GM19372 (cell line): Measurements from ENCODE around the gene MPV17L2.
A peak's percentile ranks its signal among the peaks of the same experiment; 100 is the strongest.
"Not testable (repeated sequence)": the region's sequence is repeated elsewhere in the genome, so short reads cannot be mapped to it uniquely, and the experiment has no call there.

Experiments used
- ATAC-seq: cut with Tn5 transposase; IDR thresholded peaks from one replicate; pipeline ENCODE4 v1.9.1; 2021; ENCODE audit warnings: mild to moderate bottlenecking, low read depth, moderate library complexity; ENCODE audit not compliant: unreplicated experiment

The MPV17L2 gene

DNA sequence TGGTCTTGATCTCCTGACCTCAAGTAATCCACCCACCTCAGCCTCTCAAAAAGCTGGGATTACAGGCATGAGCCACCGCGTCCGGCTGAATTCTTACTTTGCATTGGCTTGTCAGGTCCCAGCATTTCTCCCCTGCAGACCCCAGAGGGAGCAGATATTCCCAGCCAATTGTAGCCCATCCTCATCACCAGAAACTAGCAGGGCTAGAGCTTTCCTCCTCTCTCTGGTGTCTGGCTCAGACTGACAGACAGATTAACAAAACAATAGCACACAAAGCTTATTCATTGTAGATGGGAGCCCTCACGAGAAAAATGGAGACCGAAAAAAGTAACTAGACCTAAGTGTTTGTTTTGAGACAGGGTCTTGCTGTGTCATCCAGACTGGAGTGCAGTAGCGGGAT is 7.5 kb upstream of the MPV17L2 start:
- no peak for ATAC-seq

DNA sequence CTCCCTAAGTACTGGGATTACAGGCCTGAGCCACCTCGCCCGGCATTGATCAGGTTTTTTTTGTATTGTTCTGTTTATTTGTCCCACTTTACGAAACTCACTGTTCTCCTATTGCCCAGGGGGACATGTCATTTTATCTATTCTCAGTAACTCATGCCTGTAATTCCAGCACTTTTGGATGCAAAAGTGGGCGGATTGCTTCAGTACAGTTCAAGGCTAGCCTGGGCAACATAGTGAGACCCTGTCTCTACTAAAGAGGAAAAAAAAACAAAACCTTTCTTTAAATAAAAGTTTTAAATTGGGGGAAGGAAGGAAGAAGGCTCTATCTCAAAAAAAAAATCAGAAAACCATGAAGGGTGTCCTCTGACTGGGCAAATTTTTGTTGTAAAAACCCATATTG is 2.7 kb upstream of the MPV17L2 start:
- ATAC-seq: no peak

DNA sequence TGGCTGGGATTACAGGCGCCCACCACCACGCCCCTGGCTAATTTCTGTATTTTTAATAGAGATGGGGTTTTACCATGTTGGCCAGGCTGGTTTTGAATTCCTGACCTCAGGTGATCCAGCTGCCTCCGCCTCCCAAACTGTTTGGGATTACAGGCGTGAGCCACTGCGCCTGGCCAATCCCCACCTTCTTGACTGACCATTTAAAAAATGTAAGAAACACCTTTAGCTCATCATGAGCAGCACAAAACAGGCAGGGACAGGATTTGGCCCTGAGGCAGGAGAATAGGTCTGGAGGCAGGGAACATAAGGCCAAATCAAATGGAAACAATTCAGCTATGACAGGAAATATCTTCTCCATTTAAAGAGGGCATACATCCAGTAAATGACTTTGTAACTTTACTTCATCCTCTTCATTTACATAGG is 1.4 kb upstream of the MPV17L2 start:
- no peak for ATAC-seq

DNA sequence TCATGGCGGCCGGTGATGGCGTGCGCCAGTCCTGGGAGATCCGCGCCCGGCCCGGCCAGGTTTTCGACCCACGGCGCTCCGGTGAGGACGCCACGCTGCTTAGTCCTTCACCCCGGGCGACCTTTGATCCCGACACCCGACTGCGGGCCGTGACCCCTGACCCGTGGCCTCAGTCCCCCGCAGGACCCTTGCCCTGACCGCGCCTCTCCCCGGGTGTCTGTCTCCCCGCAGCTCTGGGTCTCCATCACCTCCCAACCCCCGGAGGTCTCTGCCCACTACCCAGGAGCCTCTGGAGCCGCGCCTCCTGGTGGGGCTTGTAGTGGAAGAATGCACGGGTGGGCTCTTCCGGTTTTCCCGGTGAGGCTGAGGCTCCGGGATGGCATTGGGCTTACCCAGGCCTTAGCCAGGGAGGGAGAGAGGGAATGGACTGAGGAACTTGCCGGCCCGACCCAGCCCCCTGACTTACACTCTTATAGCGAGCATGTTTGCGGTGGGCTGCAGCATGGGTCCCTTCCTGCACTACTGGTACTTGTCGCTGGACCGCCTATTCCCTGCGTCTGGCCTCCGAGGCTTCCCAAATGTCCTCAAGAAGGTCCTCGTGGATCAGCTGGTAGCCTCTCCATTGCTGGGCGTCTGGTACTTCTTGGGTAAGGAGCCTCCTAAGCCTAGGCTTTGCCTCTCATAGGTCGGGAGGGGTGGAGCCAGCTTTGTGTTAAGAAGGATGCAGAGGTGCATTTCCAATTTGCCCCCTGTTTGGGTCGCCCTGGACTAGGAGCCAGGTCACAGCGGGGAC is 566 bp downstream of the MPV17L2 start:
- ATAC-seq: peak; percentile 1

DNA sequence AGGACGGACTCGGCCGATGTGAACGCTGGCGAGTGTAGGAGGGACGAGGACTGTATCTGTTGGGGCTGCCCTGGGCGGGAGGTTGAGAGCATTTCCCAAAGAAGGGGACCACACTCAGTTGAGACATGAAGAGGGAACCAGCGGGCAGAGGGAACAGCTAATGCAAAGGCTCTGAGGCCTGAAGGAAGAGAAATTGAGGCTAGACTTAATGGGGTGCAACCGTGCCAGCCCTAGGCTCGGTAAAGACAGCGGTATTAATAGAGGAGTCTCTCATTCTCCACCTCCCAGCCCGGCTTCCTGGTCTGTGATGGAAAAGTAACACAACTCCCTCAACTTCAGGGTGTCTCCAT is 1.1 kb downstream of the MPV17L2 start:
- no peak for ATAC-seq

DNA sequence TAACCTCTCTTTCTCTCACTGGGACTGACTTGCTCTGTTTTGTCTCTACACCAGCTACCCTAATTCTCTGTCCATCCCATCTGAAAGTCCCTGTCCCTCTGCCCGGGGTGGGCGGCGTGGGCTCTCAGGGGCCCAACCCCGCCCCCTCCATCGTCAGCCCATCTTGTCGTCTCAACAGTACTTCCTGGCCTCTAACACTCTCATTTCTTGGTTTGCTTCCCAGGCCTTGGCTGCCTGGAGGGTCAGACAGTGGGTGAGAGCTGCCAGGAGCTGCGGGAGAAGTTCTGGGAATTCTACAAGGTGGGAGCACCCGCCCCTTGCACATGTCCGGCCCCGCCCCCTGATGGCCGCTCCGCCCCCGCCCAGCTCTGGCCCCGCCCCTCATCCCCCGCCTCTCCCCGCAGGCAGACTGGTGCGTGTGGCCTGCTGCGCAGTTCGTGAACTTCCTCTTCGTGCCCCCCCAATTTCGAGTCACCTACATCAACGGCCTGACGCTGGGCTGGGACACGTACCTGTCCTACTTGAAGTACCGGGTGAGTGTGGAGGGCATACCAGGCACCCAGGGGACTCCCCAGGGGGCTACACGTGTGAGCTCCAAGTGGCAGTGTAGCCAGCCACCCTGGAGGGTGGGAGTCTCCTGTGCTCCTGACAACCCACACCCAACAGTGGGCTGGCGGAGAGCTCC is 1.7 kb downstream of the MPV17L2 start:
- no peak for ATAC-seq

DNA sequence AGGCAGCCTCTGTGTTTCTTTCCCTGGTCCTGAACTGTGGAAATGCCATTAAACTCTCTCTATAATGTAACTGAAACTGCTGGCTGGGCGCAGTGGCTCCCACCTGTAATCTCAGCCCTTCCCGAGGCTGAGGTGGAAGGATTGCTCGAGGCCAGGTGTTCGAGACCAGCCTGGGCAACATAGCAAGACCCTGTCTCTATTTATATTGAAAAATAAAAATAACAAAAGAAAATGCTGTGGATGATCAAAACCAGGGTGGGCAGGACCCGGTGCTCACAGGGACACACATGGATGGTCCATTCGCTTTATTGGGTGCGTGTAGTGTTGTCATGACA is 3.5 kb downstream of the MPV17L2 start:
- no peak for ATAC-seq

DNA sequence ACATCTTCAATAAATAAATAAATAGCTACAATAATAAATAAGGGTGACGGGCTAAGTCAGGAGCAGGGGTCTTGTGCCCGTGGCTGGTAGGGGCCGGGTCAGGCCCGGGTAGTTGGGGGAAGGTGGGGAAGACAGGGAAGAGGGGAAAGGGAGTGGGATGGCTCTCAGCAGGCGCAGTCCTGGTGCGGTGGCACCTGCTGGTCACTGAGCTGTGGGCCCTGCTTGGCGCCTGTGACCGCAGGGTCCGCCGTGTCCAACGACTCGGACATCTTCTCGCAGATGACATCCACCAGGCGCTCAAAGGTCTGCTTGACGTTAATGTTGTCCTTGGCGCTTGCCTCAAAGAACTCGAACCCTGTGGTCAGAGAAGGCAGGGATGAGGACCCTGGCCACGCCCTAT is 4.3 kb downstream of the MPV17L2 start:
- no peak for ATAC-seq

DNA sequence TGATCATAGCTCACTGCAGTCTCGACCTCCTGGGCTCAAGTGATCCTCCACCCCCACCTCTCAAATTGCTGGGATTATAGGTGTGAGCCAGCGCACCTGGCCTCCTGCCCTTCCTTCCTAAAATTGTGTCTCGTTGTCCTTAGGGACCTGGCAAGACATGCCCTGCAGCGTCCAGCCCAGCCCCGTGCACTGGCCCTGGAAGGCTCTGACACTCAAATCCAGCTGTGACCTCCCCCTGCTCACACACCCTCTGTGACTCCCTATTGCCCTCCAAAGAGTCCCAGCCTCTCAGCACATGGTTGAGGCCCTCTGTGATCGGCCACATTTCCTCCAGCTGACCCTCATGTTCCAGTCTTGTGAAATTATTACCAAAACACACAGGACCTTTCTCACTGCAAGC is 4.9 kb downstream of the MPV17L2 start:
- ATAC-seq: no peak

DNA sequence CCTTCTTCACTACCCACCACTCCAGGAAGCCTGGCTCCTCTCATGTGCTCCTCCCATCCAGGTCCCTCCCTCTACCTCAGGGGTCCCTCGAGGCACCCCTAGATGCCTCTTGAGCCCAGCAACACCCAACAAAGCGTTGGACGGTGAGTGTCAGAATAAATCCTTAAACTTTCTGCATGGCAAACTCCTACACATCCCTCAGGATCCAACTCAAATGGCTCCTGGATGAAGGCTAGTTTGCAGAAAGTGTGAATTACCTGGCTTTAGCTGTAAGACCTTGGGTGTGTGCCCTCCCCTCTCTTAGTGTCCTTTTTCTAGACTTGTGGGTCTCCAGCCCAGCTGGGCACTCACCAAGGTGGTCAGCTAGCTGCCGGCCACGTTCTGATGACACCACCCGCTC is 5.4 kb downstream of the MPV17L2 start:
- no peak for ATAC-seq

DNA sequence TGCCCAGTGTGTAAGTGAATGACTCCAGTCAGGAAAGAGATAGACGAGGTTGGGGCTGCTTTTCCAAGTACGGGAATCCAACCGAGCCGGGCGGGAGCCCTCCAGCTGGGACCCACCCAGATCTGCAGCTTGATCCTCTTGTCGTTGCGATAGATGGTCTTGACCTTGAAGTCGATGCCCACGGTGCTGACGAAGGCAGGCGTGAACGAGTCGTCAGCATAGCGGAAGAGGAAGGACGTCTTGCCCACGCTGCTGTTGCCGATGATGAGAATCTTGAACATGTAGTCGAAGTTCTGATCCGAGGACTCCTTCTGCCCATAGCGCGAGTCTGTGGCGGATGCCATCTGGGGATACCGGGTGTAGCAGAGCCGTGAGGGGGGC is 9.4 kb downstream of the MPV17L2 start:
- ATAC-seq: no peak

DNA sequence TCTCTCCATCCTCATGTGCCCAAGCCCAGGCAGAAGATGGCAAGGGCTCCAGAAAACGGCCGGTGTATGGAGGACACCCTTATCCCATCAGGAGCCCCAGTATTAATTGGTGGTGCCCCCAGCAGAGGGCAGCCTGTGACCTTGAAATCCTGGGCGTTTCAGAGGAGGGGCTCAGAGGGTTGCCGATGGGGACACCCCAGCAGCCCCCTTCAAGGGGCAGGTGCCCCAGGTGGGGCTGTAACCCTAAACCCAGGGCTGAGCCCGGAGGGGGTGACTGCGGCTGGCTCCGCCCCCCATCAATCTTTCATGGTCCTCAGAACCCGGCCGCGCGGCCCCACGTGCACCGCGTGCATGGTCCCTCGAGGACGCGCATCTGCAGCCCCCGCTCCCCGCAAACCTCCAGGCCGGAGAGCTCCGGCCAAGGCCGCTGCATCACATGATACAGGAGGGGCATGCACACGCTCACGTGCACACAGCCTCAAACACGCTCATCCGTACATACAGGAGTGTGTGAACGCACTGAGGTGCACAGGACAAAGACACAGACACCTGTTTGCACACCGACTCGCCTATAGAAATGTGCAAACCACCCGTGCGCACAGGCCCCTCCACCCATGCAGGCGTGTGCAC is 9.9 kb downstream of the MPV17L2 start:
- no peak for ATAC-seq

DNA sequence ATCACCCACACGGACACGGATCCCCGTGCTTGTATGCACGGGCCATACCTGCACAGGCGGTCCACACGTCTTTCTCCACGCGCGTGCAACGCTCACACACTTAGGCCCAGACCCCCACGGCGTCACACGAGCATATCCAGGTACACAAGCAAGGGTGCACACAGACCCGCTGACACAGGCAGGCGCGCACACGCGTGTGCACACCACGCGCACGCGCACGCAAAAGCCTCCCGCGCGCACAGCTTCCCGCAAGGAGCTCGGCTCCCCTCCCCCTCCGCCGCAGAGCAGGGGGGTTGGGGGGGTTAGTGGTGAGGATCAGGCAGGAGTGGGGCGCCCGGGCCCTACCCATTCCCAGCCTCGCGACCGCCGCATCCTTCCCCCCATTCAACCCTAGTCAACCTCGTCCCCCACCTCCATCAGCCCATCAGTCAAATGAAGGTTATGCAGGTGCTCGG is 10.4 kb downstream of the MPV17L2 start:
- ATAC-seq: no peak

DNA sequence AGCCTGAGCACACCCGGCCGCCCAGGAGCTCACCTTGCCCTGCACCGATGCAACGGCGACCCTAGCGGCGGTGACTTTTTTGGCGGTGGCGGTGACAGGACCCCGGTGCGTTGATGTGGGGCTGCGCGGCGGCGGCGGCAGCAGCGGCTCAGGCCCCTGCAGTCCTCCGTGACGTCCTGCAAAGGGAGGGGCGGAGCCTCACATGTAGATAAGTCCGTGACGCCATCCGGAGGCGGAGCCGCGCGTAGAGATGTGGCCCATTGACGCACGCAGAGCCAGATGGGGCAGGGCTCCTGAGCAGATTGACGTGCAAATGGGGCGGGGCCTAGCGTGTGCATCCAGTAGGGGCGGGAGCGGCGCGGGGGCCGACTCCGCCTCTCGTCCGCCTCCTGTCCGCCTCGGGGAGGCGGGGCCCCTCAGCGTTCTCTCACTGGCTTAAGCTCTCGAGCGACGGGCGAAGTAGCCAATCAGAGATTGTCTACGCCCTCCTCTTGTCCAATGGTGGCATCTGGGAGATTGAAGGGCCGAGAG is 10.9 kb downstream of the MPV17L2 start, which contains the start of gene RAB3A:
RAB3A (minus strand) TSS at position 180 of the 531 bp plus-strand sequence. CDS start 1,302 bp downstream, outside the sequence.
- ATAC-seq: peak; percentile 90

DNA sequence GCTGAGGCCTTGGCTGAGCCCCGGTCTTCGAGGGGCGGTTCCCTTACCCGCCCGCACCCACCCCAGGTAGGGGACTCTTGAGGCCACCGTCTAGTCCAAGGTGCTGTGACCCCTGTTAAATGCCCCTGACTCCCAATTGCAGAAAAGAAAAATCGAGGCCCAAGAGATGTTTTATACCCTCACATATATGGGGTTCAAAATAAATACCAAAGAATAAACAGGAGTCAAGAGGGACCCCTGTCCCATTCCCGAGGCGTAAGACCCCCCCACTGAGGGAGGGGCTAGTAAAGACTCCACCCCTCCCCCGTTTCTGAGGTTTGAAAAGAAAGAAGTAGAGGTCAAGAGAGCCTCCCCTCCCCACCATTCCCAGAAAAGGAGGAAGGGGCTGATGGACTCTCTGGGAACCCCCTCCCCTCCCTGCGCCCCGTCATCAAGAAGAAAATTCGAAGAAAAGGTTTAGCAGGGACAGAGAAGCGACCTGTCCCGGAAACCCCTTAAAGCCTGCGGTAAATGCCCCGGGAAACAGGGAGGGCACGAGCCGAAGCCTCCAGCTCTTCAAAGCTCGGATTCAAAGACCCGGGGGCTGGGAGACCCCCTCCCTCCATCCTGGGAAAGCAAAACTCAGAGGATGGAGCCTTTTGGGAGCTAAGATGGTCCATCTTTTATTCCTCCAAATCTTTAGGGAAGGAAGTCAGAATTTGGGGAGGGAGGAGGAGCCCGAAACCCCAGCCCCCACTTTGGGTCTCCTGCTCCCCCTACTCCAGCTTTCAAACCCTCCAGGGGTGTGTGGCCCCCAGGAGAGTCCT is 11.6 kb downstream of the MPV17L2 start:
- ATAC-seq: peak; percentile 8

DNA sequence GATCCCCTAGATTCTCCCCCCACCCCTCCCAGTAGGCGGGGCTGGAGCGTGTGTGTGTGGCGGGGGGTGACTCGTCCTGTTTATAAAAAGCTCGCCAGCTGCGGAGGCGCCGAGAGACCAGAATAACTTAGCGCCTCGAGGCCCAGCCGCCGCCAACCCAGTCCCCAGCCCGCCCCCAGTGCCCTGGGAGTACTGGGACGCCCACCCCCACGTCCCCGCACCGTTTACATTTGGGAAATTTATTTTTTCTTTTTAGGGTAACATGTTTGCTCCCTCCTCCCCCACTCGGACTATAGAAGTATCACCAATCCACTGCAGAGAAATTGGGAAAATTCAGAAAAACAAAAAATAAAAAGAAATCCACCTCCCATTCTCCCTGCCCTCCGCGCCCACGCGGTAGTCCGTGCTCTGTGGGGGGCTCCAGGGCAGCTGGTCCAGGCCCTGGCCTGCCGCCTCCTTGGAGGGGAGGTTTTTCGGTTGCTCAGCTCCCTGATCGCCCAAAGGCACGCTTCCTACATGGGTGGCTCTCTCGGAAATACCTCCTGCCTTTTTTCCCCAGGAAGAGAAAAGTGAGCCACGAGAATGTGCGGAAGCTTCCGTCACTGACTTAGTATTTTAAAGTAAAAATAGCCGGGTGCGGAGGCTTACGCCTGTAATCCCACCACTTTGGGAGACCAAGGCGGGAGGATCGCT is 12.3 kb downstream of the MPV17L2 start:
- no peak for ATAC-seq

DNA sequence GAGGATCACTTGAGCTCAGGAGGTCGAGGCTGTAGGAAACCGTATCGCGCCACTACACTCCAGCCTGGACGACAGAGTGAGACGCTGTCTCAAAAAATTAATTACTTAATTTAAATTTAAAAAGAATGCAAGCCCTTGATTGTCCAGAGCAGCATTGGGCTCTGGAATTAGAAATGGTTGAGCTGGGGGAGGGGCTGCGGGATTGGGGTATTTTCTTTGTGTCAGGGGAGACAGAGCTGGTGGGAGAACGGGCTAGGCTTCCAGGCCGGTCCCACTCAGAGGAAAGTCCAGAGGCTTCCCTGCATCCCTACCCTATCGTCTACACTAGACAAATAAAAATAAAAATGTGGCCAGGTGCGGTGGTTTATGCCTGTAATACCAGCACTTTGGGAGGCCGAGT is 13.0 kb downstream of the MPV17L2 start:
- ATAC-seq: no peak

DNA sequence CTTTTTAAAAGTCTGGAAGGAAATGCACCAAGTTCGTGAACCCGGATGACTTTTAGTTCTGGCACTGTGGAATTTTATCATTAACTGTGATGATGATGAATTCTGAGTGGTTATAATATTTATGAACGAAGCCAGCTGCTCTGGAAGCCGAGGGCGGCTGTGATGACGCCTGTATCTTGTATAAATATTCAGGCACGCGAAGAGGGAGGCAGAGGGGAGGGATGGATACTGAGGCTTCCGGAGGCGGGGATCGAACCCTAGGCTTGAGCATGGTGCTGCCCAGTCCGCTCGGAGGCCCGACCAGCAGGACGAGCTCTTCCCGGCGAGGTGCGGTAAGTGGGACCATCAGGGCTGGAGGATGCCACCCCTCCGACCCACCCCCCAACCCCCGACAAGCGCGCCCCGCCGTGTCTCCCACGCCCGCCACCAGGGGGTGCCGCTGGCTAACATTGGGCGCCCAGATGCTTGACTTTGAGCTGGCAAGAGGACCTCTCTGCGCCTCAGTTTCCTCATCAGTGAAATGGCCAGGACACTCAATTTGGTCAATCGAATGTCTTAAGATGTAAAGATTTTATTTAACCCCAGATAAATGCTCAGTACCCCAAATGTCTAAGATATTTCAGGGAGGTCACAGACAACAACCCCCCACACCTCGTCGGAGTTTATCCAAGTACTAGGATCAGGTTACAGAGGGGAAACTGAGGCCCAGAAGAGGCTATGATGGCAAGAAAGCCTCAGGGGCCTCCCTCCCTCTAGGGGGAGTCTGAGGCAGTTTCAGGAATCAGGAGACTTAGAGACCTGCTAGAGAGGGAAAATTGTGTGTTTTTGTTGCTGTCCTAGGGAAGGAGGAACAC is 15.3 kb downstream of the MPV17L2 start:
- no peak for ATAC-seq

DNA sequence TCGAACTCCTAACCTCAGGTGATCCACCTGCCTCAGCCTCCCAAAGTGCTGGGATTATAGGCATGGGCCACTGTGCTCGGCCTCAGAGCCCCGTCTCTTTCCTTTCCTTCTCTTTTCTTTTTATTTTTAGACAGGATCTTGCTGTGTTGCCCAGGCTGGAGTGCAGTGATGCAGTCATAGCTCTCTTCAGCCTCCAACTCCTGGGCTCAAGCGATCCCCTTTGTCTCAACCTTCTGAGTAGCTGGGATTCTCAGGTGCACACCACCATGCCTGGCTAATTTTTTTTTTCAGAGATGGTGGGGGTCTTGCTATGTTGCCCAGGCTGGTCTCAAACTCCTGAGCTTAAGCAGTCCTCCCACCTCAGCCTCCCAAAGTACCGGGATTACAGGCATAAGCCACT is 16.9 kb downstream of the MPV17L2 start:
- not testable (repeated sequence) for ATAC-seq
